Measurements from ENCODE around the gene ZDHHC5. TPM values are rescaled to one million over a fixed set of nuclear protein-coding genes. Genes with fewer than 3 reads are reported as not detected.
A peak's percentile ranks its signal among the peaks of the same experiment; 100 is the strongest.
"Not testable (repeated sequence)": the region's sequence is repeated elsewhere in the genome, so short reads cannot be mapped to it uniquely, and the experiment has no call there.

ZDHHC5 gene
- total RNA-seq, 1 donor from 2014 or later, result 43.4 TPM

DNA sequence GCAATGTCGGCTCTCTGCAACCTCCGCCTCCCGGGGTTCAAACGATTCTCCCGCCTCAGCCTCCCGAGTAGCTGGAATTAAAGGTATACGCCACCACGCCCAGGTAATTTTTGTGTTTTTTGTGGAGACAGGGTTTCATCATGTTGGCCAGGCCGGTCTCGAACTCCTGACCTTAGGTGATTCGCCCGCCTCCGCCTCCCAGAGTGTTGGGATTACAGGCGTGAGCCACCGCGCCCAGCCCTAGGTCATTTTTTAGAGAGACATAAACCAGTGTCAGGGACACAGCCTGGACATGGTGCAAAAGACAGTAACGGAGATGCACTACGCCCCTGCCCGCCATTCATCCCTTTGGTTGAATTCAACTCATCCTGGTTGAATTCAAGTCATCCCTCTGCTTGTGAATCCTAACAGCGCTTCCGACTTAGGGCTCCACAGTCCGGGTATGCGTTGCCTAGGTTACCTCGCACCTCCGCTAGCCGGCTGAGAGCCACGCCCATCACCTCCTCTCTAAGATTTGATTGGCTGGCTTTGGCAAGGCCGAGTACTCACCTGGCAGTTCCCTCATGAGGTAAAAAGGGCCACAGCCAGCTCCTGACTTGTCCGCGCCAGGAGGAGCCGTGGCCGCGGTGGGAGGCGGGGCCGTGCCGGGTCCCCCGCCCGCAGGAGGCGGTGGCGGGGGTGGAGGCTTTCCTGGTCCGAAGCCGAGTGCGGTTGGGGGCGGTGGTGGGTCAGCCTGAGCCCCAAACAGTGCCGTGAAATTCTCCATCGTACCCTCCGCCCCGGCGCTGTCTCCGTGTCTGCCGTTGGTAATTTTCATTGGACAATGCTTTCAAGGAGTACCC, 43.7 kb downstream of the ZDHHC5 start, which contains the start of gene MED19:
TSS of gene MED19 (minus strand) at position 802 of the 842 bp plus-strand sequence. CDS start at position 766, 36 bp downstream.
- intact Hi-C loops (cut with DNase I), result loop anchor here (2.0 to 5.0 kb wide), 3 partner anchors 29 to 143 kb away; partner anchors contain the start of genes SELENOH and ZDHHC5
- no peak for DNase-seq (ENCODE audit: low spot score)

- intact Hi-C loops (cut with DNase I), result loop anchor here (2.0 to 5.0 kb wide), 2 partner anchors 28 to 45 kb away; partner anchors contain the start of genes SELENOH and ZDHHC5
- DNase-seq (ENCODE audit: low spot score), result peak; percentile 95
Observed at GRCh38 chr11:57712256-57713150, 44.6 kb downstream of the ZDHHC5 start, which contains the start of gene TMX2. TMX2 (plus strand) TSS chr11:57712593; CDS start chr11:57712619, 26 bp downstream.

DNA sequence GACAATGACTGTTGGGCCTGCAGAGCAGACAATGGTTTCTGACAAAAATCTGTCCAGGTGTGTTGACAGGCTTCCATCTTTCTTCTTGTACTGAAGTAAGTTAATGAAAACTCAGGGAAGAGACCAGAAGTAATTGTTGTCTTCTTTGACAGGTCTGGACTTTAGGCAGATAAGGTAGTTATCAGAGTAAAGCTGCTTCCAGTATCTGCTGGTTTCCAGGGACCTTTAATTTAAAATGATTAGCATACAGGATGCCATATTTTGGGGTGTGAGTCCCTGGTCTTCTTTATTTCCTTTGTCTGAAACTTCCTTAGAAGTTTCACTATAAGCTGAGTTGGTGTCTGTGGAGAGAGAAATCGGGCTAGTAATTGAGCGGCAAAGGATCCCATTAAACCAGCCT, 45.9 kb downstream of the ZDHHC5 start:
- intact Hi-C loops (cut with DNase I), result loop anchor here (2.0 to 5.0 kb wide), 2 partner anchors 27 to 47 kb away; partner anchors contain the start of genes SELENOH and ZDHHC5
- no peak for DNase-seq (ENCODE audit: low spot score)

DNA sequence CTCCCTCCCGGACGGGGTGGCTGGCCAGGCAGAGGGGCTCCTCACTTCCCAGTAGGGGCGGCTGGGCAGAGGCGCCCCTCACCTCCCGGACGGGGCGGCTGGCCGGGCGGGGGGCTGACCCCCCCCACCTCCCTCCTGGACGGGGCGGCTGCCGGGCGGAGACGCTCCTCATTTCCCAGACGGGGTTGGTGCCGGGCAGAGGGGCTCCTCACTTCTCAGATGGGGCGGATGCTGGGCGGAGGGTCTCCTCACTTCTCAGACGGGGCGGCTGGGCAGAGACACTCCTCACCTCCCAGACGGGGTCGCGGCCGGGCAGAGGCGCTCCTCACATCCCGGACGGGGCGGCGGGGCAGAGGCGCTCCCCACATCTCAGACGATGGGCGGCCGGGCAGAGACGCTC, 48.8 kb downstream of the ZDHHC5 start:
- DNase-seq (ENCODE audit: low spot score); intact Hi-C loops (cut with DNase I): not testable (repeated sequence)

GRCh38 chr11:57727185-57727584, 59.3 kb downstream of the ZDHHC5 start:
- intact Hi-C loops (cut with DNase I), result no loop called here
- DNase-seq (ENCODE audit: low spot score), result no peak

DNA sequence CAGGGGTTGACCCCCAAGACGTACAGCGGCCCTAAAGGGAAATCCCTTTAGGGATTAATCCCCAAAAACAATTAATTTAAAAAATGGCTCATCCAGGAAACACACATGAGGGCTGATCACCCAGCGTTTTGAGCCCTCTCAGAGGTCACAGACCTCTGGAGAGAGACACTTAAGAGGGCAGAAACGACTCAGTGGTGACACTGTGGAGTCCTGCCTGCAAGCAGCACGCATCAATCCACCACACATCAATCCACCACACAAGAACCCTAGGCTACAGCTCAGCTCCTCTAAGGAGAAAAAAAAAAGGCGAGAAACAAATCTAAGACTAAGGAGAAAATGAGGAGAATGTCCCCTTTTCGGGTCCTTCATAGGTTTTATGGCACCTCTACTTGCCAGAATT, 60.9 kb downstream of the ZDHHC5 start:
- intact Hi-C loops (cut with DNase I), result no loop called here
- no peak for DNase-seq (ENCODE audit: low spot score)

DNA sequence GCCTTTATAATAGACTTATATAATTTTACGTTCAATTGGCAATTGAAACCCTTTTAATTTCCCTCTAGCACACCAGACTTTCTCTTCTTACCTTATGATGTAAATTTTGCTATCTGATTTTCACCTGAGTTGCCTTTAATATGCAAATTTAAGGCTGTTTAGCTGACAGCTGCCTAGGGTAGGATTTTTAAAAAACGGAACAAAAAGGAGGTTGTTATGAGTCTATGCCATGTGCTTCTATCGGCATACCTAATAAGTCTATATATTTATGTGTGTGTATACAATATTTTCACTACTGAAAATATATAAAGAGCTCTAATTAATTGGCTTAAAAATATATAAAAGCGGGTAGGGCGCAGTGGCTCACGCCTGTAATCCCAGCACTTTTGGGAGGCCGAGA, 61.6 kb downstream of the ZDHHC5 start:
- no peak for DNase-seq (ENCODE audit: low spot score)
- intact Hi-C loops (cut with DNase I), result no loop called here

GRCh38 chr11:57732661-57733060, 64.7 kb downstream of the ZDHHC5 start:
- intact Hi-C loops (cut with DNase I), result no loop called here

DNA sequence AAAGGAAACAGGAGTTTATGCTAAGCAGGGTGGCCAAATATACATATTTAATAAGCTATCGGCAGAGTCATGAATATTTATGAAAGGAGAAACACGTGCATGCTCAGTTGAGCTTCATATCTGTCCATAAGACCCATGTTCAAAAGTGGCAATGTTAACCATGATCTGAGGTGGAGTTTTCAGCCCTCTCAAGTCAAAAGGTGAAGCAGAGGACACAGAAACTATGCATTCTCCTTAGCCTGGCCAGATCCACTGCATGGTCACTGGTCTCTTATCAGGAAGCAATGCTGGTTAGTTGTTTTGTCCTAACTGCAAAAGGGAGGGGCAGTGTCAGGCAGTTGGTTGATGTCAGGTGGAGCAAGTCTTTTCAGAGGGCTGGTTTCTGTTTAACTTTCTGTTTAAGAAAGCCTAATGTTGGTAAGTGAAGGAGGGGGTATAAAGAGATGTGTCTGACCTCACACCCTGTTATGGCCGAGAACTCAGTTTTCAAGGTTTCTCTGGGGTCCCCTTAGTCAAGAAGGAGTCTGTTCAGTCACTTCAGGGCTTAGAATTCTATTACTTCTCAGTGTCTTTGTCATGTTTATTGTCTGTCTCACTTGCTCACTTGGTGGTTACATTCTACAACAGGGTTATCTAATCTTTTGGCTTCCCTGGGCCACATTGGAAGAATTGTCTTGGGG, 67.8 kb downstream of the ZDHHC5 start:
- intact Hi-C loops (cut with DNase I), result no loop called here

More at GRCh38 chr11:57732661-57733060, 64.7 kb downstream of the ZDHHC5 start:
- DNase-seq (ENCODE audit: low spot score), result no peak

GRCh38 chr11:57741132-57742086, 73.5 kb downstream of the ZDHHC5 start, which contains the start of gene SELENOH:
SELENOH (plus strand) TSS chr11:57741491; CDS start chr11:57741596, 105 bp downstream.
- peak; percentile 97 for DNase-seq (ENCODE audit: low spot score)
- intact Hi-C loops (cut with DNase I), result loop anchor here (2.0 to 5.0 kb wide), 3 partner anchors 29 to 74 kb away; partner anchors contain the start of genes MED19, TMX2 and ZDHHC5

More for the DNA sequence above, 67.8 kb downstream of the ZDHHC5 start:
- DNase-seq (ENCODE audit: low spot score), result no peak

DNA sequence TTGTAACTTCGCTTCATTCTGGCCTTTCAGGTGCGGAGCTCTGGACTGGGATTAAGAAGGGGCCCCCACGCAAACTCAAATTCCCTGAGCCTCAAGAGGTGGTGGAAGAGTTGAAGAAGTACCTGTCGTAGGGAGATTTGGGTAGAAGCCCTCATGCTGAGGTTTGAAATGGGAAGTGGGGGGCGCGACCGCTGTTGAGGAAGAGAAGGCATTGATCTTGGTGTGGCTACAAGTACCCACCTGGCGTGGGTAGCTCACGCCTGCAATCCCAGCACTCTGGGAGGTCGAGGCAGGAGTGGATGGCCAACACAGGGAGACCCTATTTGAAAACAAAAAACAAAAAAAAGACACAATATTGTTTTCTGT, 74.2 kb downstream of the ZDHHC5 start:
- intact Hi-C loops (cut with DNase I), result loop anchor here (2.0 to 5.0 kb wide), 2 partner anchors 37 to 75 kb away; partner anchors contain the start of gene ZDHHC5
- no peak for DNase-seq (ENCODE audit: low spot score)

DNA sequence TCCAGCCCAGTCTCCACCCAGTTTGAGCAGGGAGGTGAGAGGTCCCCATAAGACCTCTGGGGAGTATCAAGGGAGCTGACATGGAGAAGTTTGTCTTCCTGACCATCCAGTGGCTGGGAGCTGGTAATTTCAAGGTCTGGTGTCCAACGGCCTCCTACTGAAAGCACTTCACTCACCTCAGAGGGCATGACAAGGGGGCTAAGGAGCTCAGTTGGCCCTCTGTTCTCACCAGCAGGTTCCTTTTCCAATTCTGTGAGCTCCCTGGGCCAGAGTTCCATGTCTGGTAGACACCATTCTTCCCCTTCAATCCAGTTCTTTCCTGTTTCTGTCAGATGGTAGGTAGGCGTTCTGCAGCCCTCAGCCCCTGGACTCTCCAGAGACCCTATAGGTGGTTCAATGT, 76.4 kb downstream of the ZDHHC5 start:
- intact Hi-C loops (cut with DNase I), result loop anchor here (5.0 kb wide), 1 partner anchor 77 kb away; the partner anchor contains the start of gene ZDHHC5
- no peak for DNase-seq (ENCODE audit: low spot score)

DNA sequence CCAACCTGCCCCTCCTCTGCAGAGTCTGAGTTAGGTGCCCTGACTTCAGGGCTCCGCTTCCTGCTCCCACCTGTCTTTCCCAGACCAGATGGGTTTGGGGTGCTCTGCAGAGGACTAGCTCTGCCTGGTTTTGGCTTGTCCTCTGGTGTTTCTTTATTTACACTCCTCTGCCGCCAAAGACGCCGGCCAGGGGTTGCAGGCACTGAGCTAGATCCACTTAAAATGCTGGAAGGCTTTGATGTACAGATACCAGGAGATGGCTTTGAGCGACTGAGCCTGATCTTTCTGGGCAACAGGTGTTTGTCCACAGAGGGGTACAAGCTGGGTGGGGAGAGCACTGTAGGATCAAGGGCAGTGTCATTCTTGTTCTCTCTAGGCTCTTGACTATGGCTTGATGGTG, 77.3 kb downstream of the ZDHHC5 start:
- intact Hi-C loops (cut with DNase I), result no loop called here
- no peak for DNase-seq (ENCODE audit: low spot score)

GRCh38 chr11:57746920-57747319, 79.0 kb downstream of the ZDHHC5 start:
- no peak for DNase-seq (ENCODE audit: low spot score)
- intact Hi-C loops (cut with DNase I), result no loop called here

Data from cardiac septum (tissue), 1 donor.